HG02852 (cell line): ENCODE results near the gene ZRANB1.

Experiments
- ATAC-seq: cut with Tn5 transposase; IDR thresholded peaks from one replicate; pipeline ENCODE4 v1.9.1; 2021; ENCODE audit warnings: mild to moderate bottlenecking, moderate library complexity; ENCODE audit not compliant: unreplicated experiment

Gene ZRANB1

GRCh38 chr10:125017547-125018298 lies 75.8 kb downstream of the ZRANB1 start:
- ATAC-seq = no peak

- ATAC-seq = no peak
Observed at GRCh38 chr10:125018576-125019143, 76.7 kb downstream of the ZRANB1 start.

DNA sequence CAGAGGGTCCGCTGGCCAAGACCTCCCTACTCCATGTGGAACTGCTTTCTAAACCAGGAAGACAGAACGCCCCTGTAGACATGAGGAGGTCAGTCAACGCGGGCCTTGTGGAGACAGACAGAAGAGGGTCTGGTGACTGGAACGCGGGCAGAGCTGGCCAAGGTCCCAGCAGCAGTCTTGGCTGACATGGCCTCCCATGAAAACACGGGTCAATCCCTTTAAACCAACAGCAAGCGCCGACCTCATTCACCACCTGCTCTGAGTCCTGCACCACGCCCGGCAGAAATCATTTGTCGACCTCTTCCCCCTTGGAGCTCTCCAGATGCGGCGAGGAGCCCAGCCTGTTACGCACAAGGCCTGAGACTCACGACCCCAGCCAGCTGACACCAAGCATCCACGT lies 78.5 kb downstream of the ZRANB1 start:
- ATAC-seq = no peak

- no peak for ATAC-seq
Observed at GRCh38 chr10:125020871-125021270, 78.9 kb downstream of the ZRANB1 start.

GRCh38 chr10:125021686-125022344 lies 79.9 kb downstream of the ZRANB1 start:
- no peak for ATAC-seq

DNA sequence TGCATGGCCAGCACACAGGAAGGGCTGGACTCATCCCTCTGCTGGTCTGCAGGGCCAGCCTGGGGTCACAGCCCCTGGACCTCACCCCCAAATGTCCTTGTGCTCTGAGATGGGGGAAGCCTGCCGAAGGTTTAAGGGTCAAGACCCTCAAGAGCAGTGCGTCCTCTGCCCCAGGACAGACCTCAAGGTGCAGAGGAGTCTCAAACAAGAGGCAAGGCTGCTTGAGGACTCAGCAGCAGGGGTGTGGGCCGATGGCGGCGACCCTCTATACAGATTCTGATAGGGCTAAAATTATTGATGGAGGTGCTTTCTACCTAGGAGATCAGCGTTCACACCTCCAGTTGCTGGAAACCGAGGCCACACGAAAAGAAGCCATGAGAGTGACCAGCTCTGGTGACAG lies 80.7 kb downstream of the ZRANB1 start:
- no peak for ATAC-seq

DNA sequence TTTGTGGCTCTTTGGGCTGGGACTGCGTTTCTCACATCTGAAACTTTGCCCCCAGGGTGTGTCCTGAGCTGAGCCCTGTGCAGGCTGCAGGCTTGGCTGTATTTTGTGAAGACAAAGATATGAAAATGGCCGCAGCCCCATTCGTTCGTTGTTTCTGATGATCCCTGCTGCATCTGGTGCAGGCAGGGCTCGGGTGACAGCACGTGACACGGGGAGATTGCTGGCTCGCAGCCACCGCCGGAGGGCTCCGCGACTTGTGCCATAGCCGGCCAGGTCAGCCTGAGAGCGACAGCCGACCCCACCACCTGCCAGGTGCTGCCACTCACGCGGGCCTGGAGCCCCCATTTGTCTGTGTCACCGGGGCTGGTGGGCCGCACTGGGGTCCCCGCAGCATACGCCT lies 81.3 kb downstream of the ZRANB1 start:
- ATAC-seq = no peak

- ATAC-seq = no peak
Observed at GRCh38 chr10:125023862-125024496, 82.1 kb downstream of the ZRANB1 start.

DNA sequence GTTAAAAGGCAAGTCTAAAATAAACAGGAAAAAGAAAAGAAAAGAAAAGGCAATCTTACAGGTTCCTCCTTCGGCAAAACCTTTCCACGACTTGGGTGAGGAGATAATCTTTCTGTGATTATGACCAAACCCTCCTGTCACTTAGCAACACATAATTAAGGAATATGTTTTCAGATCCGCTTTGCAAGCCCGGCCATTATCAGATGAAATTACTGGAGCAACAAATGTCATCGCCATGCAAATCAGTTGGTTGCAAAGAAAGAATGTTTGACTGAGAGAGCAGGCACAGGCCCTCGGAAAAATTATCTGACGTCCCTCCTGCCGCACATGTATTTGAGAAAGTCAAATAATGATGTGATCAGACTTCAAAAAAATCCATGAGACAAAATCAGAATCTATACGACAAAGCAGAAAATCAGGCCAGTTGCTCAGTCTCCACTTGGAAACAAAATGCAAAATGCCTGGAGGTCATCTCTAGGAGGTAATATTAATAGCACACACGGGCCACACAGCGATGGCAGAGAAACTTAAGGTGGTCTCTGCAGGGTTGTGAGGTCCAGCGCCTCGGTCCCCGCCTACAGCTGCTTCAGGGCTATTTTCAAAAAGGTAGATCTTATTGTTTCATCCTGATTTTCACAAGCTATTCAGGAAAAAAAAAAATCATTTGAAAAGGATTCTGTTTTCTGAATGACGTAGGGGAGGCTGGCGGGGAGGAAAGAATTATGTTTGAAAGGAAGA lies 82.7 kb downstream of the ZRANB1 start:
- no peak for ATAC-seq

GRCh38 chr10:125025341-125025740 lies 83.4 kb downstream of the ZRANB1 start:
- no peak for ATAC-seq

GRCh38 chr10:125026036-125026931 lies 84.4 kb downstream of the ZRANB1 start:
- ATAC-seq = no peak

GRCh38 chr10:125026974-125027735 lies 85.2 kb downstream of the ZRANB1 start:
- ATAC-seq = no peak

DNA sequence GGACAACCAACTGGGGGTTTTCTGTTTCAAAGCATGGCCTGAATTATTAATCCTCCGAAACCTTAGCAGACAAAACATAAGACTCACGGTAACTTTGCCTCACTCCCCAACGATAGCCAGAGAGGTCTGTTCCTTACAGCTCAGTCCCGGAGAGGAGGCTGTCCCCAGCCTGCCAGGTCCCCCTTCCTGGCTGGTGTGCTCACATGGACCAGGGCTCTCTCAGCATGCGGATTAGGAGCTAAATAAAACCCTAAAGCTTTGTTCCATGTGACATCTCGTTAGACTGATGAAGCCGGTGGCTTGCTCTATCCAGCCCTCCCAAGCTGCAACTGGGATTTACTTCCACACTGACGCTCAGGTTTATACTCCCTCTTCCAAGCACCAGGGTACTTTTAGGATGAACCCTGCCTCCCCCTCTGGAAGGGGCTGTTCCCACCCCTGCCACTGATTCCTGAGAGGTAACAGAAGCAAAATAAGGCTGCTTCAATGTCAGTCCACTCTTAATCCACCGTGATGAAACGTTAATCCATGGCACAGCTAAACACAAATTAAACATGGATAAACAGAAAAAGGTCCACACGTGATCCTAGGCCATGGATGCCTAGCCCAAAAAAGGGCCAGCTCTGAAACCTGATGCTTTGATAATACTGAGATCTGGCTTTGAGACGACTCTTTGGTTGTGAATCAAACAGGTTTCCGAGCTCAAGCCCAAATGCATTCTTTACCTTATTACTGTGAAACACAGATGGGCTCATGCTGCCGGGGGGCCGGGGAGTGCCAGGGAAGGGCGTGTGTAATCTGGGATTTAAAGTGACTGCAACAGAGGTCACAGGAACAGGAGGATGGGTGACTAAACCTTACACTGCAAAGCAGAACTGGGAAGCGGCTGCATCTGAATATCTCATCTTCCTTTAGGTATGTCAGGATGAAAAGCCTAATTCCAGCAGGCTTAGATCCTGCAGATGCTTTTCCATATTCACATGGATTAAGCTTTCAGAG lies 86.2 kb downstream of the ZRANB1 start:
- no peak for ATAC-seq

GRCh38 chr10:125029584-125030242 lies 87.8 kb downstream of the ZRANB1 start:
- no peak for ATAC-seq

- no peak for ATAC-seq
Observed at GRCh38 chr10:125030567-125031197, 88.8 kb downstream of the ZRANB1 start.

- no peak for ATAC-seq
Observed at GRCh38 chr10:125032474-125033020, 90.6 kb downstream of the ZRANB1 start.
